Activated effector memory CD4-positive, alpha-beta T cell treated with Interleukin-2 at 50 U/mL for 16 hours (primary cell): ENCODE measurements around the gene PTPRA.

Experiments
- DNase-seq: peaks from one replicate; pipeline ENCODE4 v3.0.0-alpha.2; 2020

The PTPRA gene

GRCh38 chr20:3081641-3082040 lies 208.4 kb downstream of the PTPRA start:
- no peak for DNase-seq

GRCh38 chr20:3082306-3082951 lies 209.1 kb downstream of the PTPRA start:
- no peak for DNase-seq

- no peak for DNase-seq
Measured at GRCh38 chr20:3082955-3083952, 210.0 kb downstream of the PTPRA start.

GRCh38 chr20:3084283-3084985 lies 211.2 kb downstream of the PTPRA start, which contains the start of gene AVP:
Gene AVP (minus strand): TSS chr20:3084724. CDS start chr20:3084674, 50 bp downstream.
- DNase-seq, result no peak

GRCh38 chr20:3084986-3085360 lies 211.7 kb downstream of the PTPRA start:
- no peak for DNase-seq

- no peak for DNase-seq
Measured at GRCh38 chr20:3085571-3086072, 212.3 kb downstream of the PTPRA start.

- no peak for DNase-seq
Measured at GRCh38 chr20:3088031-3088430, 214.8 kb downstream of the PTPRA start.
